ENCODE data around the gene OCIAD2. TPM values are rescaled to one million over a fixed set of nuclear protein-coding genes. Genes with fewer than 3 reads are reported as not detected.
A peak's percentile ranks its signal among the peaks of the same experiment; 100 is the strongest.

Gene OCIAD2
- total and polyA plus RNA-seq, 2 of the 4 experiments (the other 2 are of a cell fraction), result 16.5 to 21.4 TPM

GRCh38 chr4:48908687-48909086, 2.1 kb upstream of the OCIAD2 start:
- H3K27me3 ChIP-seq (ENCODE audit: control insufficient read depth, insufficient read depth, low read length), result no peaks in the 10 kb centered on the region
- no peaks in the 10 kb centered on the region for H4K20me1 ChIP-seq (ENCODE audit: insufficient read depth, low read length)
- in situ Hi-C loops (cut with MboI; ENCODE audit: low sequenced_read_pairs) (no loop called here), dilution Hi-C loops (cut with HindIII; ENCODE audit: low sequenced_read_pairs, unreplicated experiment) (no loop called here), intact Hi-C loops (cut with micrococcal nuclease) (loop anchor here (5.0 kb wide), 1 partner anchor 54 kb away; no protein-coding TSS in a partner anchor)
- no peak for DNase-seq
- no peak overlapping the region for H3K56ac ChIP-seq (ENCODE audit: extremely low read depth, insufficient read depth, low read length)
- peaks cover 3% of the 10 kb centered on the region for H3K4me1 ChIP-seq (ENCODE audit: control insufficient read depth, insufficient read depth, low read length)
- no peak overlapping the region for H4K5ac ChIP-seq (ENCODE audit: low read depth, low read length)
- ChIA-PET CTCF (no interaction called here), POLR2A (ENCODE audit: unreplicated experiment) (no interaction called here)
- H2BK5ac ChIP-seq (ENCODE audit: low read depth, low read length, poor library complexity, severe bottlenecking), result no peak overlapping the region
- H3K9me3 ChIP-seq (ENCODE audit: control insufficient read depth, insufficient read depth, low read length), result no peaks in the 10 kb centered on the region
- H3K36me3 ChIP-seq (ENCODE audit: control insufficient read depth, insufficient read depth, low read length), result no peaks in the 10 kb centered on the region
- H3K9me1 ChIP-seq (ENCODE audit: insufficient read depth, low read length), result peaks cover 6% of the 10 kb centered on the region
- no TSS peak for BruUV-seq (replicated peaks)
- no peak overlapping the region for H2AK5ac ChIP-seq (ENCODE audit: low read depth, low read length)
- H2BK15ac ChIP-seq (ENCODE audit: low read depth, low read length), result no peak overlapping the region
- H4K91ac ChIP-seq (ENCODE audit: insufficient read depth, low read depth, low read length), result no peak overlapping the region
- 0 out of 2 replicates have a peak overlapping the region, but pooled peaks have one; percentile 35 for H2BK20ac ChIP-seq (ENCODE audit: low read depth, low read length)
- no peak overlapping the region for H3K4ac ChIP-seq (ENCODE audit: low read depth, low read length)
- H3K79me1 ChIP-seq (ENCODE audit: low read depth in 1 of 2, low read length in 2 of 2), result peaks cover 0 to 7% of the 10 kb centered on the region in 2 experiments; a peak in 2 of 4 replicates
- no peak overlapping the region for H2AFZ ChIP-seq (replicated peaks; ENCODE audit: low read length, poor library complexity)
- no peak overlapping the region for H3K4me2 ChIP-seq (ENCODE audit: low read depth, low read length)
- H3K18ac ChIP-seq (ENCODE audit: low read depth, low read length), result no peak overlapping the region
- no peak overlapping the region for H3K4me3 ChIP-seq (ENCODE audit: insufficient read depth, low read depth, low read length)
- no peak overlapping the region for H3K23ac ChIP-seq (ENCODE audit: low read depth, low read length)
- H3K14ac ChIP-seq (replicated peaks; ENCODE audit: low read depth, low read length), result no peak overlapping the region
- H3K27ac ChIP-seq (ENCODE audit: insufficient read depth, low read length), result no peak overlapping the region
- no peak overlapping the region for H3K9ac ChIP-seq (ENCODE audit: low read depth, low read length)
- H2BK120ac ChIP-seq (ENCODE audit: low read depth, low read length), result no peak overlapping the region
- H4K8ac ChIP-seq (ENCODE audit: low read depth in 2 of 2, low read length in 2 of 2), result no peak overlapping the region
- no peak for TF ChIP-seq RFX5 (IDR thresholded peaks at IDR 0.05; ENCODE audit: low read depth, low read length)
- TF ChIP-seq FOS (IDR thresholded peaks at IDR 0.05; ENCODE audit: low read depth, low read length), result no peak
- no peak for TF ChIP-seq CEBPB (IDR thresholded peaks at IDR 0.05; ENCODE audit: low read depth, low read length)
- TF ChIP-seq MXI1 (IDR thresholded peaks at IDR 0.05; ENCODE audit: borderline replicate concordance, low read depth, low read length), result no peak
- TF ChIP-seq MAFK (IDR thresholded peaks at IDR 0.05; ENCODE audit: low read depth, low read length), result no peak
- no peak for TF ChIP-seq SMC3 (IDR thresholded peaks at IDR 0.05; ENCODE audit: low read depth, low read length)
- TF ChIP-seq, protein P1, sequence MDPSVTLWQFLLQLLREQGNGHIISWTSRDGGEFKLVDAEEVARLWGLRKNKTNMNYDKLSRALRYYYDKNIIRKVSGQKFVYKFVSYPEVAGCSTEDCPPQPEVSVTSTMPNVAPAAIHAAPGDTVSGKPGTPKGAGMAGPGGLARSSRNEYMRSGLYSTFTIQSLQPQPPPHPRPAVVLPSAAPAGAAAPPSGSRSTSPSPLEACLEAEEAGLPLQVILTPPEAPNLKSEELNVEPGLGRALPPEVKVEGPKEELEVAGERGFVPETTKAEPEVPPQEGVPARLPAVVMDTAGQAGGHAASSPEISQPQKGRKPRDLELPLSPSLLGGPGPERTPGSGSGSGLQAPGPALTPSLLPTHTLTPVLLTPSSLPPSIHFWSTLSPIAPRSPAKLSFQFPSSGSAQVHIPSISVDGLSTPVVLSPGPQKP (IDR thresholded peaks at IDR 0.05; ENCODE audit: borderline replicate concordance, low read depth, low read length), result no peak
- TF ChIP-seq CHD1 (IDR thresholded peaks at IDR 0.05; ENCODE audit: low read depth, low read length), result no peak
- TF ChIP-seq MAZ (IDR thresholded peaks at IDR 0.05; ENCODE audit: borderline replicate concordance, low read depth, low read length), result no peak
- no peak for TF ChIP-seq RAD21 (IDR thresholded peaks at IDR 0.05; ENCODE audit: low read length)
- no peak for TF ChIP-seq RCOR1 (IDR thresholded peaks at IDR 0.05; ENCODE audit: insufficient replicate concordance, low read length)
- TF ChIP-seq NFE2L2 (IDR thresholded peaks at IDR 0.05; ENCODE audit: low read depth, low read length), result no peak
- no peak for TF ChIP-seq USF2 (IDR thresholded peaks at IDR 0.05; ENCODE audit: low read depth, low read length)
- no peak for TF ChIP-seq BHLHE40 (IDR thresholded peaks at IDR 0.05; ENCODE audit: low read depth, low read length)
- no peak for ATAC-seq (ENCODE audit: low read depth)
- H2AK9ac ChIP-seq (replicated peaks; ENCODE audit: low read depth, low read length, poor library complexity), result no peak overlapping the region
